ENCODE data around the gene APBA1.
"Not testable (repeated sequence)": the region's sequence is repeated elsewhere in the genome, so short reads cannot be mapped to it uniquely, and the experiment has no call there.

Gene APBA1

DNA sequence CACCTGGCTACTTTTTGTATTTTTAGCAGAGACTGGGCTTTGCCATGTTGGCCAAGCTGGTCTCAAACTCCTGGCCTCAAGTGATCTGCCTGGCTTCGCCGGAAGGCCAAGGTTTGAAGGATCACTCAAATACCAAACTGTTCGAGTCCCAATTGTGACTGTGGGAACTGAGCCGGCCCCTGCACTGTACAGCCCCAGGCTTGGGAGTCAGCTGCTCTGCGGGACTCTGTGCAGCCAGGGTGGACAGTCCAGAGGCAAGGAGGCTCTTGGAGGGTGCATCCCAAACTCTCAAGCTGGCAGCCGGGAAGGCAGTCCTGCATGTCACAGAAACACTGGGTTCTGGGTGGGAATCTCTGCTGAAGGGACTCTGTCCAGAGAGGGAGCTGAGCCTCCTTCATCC is 238.2 kb downstream of the APBA1 start:
- DNase-seq: no peak

DNA sequence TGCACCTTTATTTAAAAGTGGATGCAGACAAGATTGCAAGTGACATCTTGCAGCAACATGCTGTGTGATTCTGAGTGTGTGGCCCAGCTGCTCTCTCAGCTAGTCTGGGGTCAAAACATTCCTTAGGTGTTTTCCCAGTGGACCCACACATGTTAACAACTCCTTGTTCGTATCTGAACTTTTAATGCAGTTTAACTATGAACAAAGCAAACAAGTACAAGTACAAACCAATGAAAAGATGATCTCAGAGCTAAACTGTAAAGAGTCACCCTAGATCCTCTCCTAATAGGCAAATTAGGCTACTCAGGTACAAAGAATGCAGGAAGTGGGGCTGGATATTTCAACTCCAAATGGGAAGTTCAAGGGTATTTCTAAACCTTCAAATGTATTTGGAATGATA is 238.8 kb downstream of the APBA1 start:
- DNase-seq: no peak

DNA sequence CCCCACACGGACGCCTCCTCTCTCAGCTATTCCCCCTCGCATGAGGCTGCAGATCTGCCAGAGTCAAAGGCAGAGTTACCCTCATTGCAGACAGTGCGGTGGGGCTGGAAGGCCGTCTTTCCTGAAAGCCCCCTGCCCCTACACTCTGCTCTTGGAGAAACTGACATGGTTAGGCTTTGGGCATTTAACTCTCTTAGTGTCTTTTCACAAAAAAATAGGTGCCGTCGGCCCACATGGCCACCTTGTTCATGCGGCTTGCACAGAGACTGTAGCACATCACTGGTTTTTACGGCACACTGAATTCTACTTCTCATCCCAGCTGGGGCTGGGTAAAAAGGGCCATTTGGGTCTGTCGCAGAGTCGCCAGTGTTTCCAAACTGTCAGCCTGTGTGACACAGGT is 239.5 kb downstream of the APBA1 start:
- no peak for DNase-seq

DNA sequence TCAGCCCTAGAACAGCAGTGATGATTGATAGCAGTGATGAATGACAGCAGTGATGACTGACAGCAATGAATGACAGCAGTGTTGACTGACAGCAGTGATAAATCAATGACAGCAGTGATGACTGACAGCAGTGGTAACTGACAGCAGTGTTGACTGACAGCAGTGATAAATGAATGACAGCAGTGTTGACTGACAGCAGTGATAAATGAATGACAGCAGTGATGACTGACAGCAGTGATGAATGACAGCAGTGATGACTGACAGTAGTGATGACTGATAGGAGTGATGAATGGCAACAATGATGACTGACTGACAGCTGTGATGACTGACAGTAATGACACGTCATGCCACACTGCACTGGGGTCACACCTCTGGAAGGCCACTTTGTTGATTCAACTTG is 240.4 kb downstream of the APBA1 start:
- DNase-seq: no peak

DNA sequence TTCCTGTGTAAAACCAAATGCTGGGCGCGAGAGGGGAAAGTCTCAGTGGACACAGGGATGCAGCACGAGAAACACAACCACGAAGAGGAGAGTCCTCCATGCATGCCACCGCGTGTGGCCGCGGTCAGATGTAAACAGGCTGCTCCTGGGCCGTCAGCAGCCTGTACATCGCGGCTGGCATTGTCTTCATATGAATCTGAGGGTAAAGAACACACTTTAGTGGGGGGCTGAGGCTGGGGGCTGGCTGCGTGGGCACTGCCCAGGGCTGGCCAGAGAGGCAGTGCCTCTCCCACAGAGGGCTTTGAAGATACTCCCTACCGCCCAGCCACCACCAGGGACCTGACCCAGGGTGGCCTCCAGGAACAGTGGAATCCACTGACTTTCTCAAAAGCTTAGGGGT is 241.0 kb downstream of the APBA1 start:
- no peak for DNase-seq

DNA sequence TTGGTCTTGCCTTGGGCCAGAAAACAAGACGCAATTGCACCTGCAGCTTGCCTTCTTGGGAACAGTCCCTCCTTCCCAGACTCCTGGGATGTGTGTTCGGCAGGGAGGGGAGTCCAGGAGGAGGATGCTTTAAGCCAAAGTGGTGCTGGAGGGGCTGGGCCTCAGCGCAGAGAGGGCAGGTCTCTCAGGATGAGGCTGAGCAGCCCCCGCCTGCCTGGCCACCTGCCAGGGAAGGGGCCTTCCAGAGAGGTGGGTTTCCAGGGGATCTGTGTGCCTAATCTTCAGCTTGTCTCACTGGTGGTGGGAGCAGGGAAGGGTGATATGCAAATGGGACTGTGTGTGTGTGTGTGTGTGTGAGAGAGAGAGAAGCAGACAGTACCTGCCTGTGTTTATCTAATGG is 242.0 kb downstream of the APBA1 start:
- DNase-seq: no peak

DNA sequence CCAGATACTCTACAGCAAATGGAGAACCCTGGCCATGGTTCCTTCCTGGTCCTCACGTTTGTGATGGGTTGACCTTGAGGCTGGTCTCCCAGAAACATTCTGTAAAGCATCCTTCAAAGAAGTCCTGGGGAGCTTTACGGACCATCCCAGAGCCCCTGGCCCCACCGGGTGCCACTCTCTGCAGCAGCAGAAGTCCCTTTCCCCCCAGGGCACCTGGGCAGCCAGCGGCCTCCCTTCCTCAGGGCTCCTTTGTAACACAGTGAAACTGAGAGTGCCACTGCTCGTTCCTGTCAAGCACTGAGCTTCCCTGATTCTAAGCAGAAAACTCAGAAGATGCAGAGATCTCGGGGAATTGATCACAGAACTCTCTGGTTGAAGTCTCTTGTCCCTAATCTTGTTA is 242.9 kb downstream of the APBA1 start:
- DNase-seq: no peak

DNA sequence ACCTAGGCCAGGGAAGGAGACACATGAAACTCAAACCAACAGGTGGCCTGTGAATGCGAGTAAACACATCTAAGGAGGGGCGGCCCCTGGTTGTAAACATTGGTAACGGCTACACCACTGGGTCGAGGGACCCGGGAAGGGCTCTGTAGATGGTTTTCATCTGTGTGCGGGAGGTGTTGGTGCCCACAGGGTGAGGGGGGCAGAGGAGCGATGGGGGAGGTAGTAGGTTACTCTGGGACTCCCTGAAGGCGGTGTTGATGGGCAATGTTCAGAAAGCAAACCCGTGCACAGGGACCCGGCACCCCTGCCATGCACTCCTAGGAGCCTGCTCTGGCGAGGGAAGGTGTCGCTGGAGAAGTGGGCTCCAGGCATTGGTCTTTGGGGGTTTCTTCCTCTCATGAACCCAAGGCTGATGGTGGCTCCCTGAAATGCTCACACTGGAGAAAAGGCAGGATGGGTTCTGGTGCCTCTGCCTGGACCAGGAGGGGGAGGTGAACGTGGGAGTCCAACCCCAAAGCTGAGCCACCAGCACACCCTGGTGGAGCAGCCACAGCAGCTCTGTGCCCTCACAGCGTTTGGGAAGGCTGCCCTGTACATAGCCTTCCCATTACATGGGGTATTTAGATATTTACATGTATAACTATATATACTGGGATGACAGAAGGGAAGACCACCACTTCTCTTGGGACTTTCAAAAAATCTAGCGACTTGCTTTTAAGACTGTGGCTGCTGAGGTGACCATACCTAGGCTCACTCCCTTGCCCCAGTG is 244.0 kb downstream of the APBA1 start:
- no peak for DNase-seq

DNA sequence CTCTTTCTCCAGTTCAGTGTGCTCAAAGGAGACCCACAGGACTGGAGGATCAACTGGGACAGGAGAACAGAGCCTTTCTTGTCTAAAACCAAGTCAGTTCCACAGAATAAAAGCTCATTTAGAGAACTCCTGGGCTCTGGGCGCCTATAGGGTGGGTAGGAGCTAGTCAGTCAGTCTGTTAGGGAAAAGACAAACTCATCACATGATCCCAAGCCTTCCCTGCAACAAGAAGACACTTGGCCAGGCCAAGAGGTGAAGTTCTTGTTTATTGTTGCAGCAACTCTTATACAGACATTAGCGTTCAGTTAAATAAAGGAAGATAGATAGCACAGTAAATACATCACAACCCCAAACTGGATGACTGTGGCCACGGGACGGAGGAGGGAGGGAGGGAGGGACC is 244.9 kb downstream of the APBA1 start:
- DNase-seq: no peak

DNA sequence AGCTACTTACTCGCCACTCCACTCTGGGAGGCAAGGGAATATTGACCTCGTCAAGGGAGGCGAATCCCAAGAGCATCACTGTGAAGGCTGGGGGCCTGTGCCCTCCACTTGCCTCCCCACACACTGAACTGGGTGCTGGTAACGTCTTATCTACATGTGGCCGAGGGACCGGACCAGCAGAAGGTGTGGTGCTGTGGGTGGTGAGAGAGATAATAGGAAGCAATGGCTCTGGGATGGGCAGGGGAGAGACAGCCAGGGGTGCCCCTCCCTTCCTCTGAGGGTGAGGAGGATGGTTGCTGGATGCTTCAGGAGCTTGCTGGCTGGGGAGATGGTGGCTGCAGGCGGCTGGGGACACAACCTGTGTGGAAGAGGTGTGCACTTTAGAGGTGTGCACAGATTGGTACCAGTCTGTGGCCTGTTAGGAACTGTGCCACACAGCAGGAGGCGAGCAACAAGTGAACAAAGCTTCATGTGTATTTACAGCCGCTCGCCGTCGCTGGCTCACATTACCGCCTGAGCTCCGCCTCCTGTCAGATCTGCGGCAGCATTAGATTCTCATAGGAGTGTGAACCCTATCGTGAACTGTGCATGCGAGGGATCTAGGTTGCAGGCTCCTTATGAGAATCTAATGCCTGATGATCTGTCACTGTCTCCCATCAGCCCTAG is 246.9 kb downstream of the APBA1 start:
- no peak for DNase-seq

DNA sequence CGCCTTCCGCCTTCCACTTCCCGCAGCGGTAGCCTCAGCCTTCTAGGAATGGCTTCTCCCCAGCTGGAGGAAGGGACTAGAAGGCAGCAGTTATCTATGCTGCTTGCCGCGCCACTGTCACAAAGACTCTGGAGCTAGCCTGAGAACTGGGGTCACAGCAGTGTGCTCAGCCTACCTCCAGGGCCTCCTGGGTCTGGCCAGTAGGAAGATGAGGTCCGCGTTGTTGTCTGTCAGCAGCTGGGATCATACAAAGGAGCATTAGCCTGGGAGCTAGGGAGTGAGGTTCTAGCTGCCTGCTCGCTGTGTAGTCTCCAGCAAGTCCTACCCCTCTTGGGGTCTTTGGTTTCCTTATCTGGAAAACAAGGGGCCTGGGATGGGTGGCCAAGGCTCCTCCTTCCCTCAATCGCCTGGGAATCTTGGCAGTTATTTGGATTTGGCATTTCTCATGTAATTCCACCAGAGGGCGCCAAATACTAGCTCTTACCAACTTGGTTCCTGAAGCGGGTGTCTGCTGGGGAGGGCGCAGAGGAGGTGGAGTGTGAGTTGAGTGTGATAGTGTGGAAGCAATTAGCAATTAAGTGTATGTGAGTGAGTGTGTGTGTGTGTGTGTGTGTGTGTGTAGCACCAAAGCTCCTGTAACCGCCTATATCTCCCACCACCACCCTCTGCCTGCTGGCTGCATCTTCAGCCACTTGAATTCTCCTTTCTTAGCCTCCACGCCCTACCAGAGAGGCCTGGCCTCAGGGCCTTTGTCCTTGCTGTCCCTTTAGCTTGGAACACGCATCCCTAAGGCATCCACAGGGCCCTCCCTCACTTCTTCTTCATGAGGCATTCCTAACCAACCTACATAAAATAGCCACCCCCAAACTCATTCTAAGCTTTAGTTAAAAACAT is 250.0 kb downstream of the APBA1 start:
- peak; percentile 28 for DNase-seq

DNA sequence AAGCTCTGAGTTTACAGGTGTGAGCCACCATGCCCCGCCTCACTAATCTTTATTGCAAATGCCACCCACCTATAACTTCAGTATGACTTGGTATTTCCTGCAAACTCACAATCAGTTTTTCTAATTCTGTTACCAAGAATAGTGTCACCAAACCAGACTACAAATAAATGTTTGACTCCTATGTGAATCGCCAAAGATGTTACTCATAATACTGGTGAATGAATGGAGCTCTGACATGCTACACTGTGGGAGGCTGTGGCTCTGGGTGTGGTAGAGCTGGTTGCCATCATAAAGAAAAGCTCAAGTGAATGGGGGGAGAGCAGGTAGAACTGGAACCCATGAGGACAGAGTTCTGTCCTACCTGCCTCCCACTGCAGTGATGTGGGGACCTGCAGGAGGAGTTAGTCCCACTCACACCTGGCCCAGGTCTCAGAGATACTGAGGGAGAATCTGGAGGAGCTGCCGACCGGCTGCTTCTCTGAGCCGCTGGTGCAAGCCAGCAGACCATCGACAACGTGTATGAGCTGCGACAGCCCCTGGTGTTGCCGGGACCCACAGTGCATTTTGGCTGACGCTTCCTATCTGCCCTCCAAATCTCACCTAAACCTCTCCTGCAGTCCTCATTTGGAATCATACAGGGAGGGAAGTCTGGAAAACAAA is 251.4 kb downstream of the APBA1 start:
- DNase-seq: no peak

DNA sequence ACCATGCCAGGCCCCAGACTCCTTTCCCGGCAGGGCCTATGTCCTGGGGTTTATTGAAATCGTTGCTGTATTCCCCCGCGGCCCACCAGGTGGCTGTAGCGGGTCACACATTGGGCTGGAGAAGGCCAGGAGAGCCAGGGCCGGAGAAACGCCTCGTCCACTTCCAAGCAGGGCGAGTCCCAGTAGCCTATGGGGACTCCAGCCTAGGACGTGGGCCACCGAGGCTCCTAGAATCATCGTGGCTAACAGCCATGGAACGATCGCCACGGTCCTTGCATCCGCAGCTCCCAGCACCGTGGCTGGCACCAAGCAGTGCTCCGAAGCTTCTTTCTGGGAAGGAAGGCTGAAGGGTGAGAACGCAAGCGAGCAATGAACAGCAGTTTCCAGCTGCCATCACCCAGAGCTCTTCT is 259.4 kb downstream of the APBA1 start:
- DNase-seq: no peak

DNA sequence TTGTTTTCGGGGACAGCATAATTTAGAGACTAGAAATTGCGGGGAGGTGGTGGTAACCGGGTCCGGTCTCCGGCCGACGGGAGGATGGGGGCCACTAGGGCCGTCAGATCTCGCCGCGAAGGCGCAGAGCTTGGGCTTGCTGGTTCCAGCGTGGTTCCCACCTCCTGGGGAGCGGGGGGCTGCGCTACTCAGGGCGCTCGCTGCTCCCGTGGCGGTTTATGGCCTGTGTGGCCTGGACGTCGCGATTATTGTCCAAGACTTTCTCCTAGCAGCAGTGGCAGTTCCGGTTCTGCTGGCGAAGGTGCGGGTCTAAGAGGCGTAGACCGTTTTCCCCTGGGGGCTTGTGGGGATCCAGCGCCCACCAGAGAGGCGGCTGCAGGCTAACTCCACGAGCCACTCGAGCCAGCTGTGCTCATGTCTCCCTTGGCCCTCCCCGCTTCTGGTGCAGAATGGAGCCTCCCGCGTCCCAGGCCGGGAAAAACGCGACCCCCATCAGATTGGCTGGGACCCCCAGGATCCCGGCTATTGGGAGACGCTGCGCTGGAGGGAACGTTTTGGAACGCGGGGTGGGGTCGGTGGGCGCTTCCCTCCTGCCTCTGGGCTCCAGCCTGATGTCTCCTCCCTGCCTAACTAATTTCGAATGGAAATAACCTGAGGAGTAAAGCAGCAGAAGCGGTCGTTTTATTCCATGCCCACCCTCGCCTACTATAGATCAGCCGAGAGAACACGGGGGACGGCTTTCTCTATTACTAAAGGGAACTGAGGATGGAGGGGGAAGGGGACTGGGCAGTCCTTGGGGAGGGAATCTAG is 260.0 kb downstream of the APBA1 start:
- no peak for DNase-seq

DNA sequence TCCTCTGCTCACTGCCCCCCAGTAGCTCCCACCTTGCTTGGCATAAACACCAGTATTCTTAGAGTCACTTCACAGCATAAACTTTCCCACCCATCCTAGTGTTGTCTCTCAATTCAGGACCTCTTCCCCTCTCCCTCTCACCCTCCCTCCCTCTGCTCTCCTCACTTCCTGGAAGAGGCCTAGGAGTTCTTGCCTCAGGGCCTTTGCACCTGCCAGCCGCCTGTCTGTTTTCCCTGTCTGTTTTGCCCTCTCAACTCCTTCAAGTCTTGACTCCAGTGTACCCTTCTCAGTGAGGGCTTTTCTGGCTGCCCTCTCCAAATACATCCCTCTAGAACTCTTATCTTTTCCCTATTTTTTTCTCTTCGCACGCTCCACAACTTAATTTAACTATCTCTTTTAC is 260.9 kb downstream of the APBA1 start:
- no peak for DNase-seq

DNA sequence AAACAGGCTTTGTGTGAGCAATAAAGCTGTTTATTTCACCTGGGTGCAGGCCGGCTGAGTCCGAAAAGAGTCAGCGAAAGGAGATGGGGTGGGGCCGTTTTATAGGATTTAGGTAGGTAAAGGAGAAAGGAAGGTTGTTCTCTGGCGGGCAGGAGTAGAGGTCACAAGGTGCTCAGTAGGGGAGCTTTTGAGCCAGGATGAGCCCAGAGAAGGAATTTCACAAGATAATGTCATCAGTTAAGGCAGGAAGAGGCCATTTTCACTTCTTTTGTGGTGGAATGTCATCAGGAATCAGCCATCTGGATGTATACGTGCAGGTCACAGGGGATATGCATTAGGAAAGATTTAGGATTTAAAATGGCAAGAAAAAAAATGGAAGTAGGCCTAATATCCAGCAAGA is 262.2 kb downstream of the APBA1 start:
- DNase-seq: not testable (repeated sequence)

DNA sequence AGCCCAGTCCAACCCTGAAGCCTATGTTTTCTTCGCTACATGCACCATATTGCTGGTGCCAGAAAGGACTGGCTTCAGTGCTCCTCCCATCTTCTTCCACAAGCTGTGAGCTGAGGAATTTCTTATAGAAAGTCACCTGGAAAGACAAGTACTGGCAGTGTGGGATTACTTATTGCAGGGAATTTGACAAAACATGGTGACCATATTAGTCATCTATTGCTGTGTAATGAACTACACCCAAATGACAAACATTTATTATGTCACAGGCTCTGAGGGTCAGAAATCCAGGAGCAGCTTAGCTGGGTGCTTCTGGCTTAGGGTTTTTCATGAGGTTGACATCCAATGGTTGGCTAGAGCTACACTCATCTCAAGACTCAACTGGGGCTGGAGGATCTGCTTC is 271.7 kb downstream of the APBA1 start:
- no peak for DNase-seq

DNA sequence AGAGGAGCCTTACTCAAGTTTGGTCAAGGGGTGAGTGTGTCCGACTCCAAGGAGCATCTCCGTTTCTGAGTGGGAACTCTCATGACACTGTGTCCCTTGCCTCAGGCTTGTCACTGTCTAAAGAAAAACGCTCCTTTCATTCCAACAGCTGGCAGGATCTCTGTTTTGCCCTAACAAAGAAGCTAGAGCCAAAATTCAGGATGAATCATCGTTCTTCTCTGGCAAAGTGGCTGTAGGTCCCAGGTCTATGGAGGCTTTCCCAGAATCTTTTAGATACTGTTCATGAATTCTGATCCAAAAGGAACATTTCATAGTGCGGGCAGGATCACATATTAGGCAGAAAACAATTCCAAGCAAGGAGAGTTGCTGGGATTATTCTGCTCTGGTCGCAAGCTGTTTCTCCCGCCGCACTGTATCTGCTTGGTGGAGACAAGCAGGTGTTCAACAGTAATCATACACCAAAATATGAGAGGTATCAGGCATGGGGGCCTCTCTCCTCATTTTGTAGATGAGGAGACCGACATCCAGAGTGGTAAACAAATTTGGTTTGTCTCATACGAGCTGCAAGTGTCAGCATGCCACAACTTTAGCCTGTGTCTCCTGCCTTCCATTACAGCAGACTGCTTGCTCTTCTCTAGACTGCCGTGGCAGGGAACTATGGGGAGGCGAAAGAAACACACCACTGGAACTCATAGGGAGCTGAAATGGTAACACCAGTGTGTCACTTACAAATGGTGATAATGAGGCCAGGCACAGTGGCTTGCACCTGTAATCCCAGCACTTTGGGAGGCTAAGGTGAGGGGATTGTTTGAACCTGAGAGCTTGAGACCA is 274.6 kb downstream of the APBA1 start:
- no peak for DNase-seq

DNA sequence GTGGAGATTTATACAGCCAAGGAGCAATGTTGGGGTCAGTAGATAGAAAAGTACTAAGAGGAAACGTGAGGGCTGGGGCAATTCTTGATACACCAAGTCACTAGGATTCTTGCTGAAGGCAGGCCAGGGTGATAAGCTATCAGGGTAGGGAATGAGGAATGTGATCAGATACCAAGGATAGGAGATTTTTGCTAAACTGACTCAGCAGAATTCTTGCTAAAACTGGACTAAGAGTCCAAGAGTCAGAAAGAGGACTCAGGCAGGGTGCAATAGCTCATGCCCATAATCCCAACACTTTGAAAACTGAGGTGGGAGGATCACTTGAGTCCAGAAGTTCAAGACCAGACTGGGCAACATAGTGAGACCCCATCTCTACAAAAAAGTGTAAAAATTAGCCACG is 275.4 kb downstream of the APBA1 start:
- DNase-seq: no peak

DNA sequence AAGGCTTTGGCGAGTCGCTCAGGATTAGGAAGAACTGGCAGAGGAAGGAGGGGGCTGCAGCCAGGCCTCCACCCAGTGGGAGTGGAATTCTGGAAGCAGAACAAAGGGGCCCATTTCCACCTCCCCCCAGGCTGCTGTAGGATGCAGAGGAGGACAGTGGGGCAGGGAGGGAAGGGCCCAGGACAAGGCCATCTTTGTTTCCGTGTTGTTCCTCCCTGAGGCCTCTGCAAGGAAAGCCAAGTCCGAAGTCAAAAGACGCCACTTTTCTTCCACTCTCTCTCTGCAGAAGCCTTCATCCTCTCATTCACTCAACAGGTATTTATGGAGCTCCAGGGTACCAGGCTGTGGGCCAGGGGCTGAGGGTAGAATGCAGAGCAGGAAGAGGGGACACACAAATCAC is 276.5 kb downstream of the APBA1 start:
- no peak for DNase-seq

DNA sequence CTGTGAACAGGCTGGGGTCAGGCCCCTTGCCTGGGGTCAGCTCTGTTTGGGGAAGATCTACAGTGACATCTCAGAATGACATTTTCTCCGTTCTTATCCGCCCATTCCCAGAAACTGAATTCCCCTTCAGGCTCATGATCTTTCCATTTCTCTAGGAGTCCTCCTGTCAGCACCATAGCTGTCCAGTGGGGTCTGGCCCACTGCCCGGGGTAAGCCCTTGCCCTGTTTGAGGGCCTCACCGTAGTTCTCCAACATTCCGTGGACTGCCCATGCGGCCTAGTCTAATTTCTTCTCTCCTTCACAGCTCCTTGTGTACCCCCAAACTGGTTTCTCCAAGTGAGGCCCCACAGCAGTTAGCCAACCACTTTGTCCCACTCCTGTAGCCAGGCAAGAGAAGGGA is 278.7 kb downstream of the APBA1 start:
- no peak for DNase-seq

Data from DMS153 (cell line).